WERI-Rb-1 (cell line): ENCODE measurements around the gene MPPED2.

Experiments used
- DNase-seq: peaks from one replicate; pipeline ENCODE4 v3.0.0-alpha.2; 2020
- H3K27ac ChIP-seq: fragments of 250-450 bp; sonication (Bioruptor Pico); 2 replicates; pipeline ENCODE4 v1.5.1; 2020; ENCODE audit warnings: mild to moderate bottlenecking, moderate library complexity
- H3K27me3 ChIP-seq: fragments of 250-450 bp; sonication (Bioruptor Pico); 2 replicates; pipeline ENCODE4 v1.5.1; 2021; ENCODE audit warnings: mild to moderate bottlenecking, low read depth, moderate library complexity; ENCODE audit not compliant: insufficient read depth, severe bottlenecking
- H3K36me3 ChIP-seq: fragments of 250-450 bp; sonication (Bioruptor Pico); 2 replicates; pipeline ENCODE4 v1.5.1; 2020; ENCODE audit warnings: mild to moderate bottlenecking, moderate library complexity
- H3K4me3 ChIP-seq: 2 replicates; pipeline ENCODE4 v1.5.1; 2011; ENCODE audit warnings: low read depth, mild to moderate bottlenecking, control low read depth, low read length
- H3K9me3 ChIP-seq: fragments of 250-450 bp; sonication (Bioruptor Pico); 2 replicates; pipeline ENCODE4 v1.5.1; 2021; ENCODE audit warnings: mild to moderate bottlenecking, moderate library complexity; ENCODE audit not compliant: severe bottlenecking
- TF ChIP-seq, protein P1 (sequence below): IDR thresholded peaks from 2 replicates; pipeline ENCODE4 v1.5.1; 2011; ENCODE audit warnings: low read depth, mild to moderate bottlenecking, control low read depth, inconsistent platforms, low read length

The MPPED2 gene

DNA sequence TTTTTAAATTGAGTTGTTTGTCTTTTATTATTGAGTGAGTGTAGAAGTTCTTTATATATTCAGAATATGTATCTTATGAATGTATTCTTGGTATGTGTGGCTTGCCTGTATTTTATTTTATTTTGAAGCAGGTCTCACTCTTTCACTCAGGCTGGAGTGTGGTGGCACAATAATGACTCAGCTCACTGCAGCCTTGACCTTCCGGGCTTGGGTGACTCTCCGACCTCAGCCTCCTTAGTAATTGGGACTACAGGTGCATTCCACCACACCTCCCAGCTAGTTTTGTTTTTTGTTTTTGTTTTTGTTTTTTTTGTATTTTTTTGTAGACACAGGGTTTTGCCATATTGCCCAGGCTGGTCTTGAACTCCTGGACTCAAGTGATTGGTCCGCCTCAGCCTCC, 24.5 kb upstream of the MPPED2 start:
- no peaks in the 10 kb centered on the region for H3K27me3 ChIP-seq
- H3K4me3 ChIP-seq = no peak overlapping the region
- no peaks in the 10 kb centered on the region for H3K9me3 ChIP-seq
- H3K27ac ChIP-seq = no peak overlapping the region
- TF ChIP-seq, protein P1, sequence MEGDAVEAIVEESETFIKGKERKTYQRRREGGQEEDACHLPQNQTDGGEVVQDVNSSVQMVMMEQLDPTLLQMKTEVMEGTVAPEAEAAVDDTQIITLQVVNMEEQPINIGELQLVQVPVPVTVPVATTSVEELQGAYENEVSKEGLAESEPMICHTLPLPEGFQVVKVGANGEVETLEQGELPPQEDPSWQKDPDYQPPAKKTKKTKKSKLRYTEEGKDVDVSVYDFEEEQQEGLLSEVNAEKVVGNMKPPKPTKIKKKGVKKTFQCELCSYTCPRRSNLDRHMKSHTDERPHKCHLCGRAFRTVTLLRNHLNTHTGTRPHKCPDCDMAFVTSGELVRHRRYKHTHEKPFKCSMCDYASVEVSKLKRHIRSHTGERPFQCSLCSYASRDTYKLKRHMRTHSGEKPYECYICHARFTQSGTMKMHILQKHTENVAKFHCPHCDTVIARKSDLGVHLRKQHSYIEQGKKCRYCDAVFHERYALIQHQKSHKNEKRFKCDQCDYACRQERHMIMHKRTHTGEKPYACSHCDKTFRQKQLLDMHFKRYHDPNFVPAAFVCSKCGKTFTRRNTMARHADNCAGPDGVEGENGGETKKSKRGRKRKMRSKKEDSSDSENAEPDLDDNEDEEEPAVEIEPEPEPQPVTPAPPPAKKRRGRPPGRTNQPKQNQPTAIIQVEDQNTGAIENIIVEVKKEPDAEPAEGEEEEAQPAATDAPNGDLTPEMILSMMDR = no peak
- DNase-seq = no peak
- H3K36me3 ChIP-seq = no peaks in the 10 kb centered on the region

- no peak overlapping the region for H3K27ac ChIP-seq
- TF ChIP-seq, protein P1 = no peak
- H3K9me3 ChIP-seq = no peaks in the 10 kb centered on the region
- no peaks in the 10 kb centered on the region for H3K27me3 ChIP-seq
- H3K4me3 ChIP-seq = no peak overlapping the region
- no peaks in the 10 kb centered on the region for H3K36me3 ChIP-seq
- no peak for DNase-seq
Measured at GRCh38 chr11:30608534-30608933, 22.4 kb upstream of the MPPED2 start.

- H3K27ac ChIP-seq = no peak overlapping the region
- no peaks in the 10 kb centered on the region for H3K9me3 ChIP-seq
- no peak overlapping the region for H3K4me3 ChIP-seq
- no peaks in the 10 kb centered on the region for H3K27me3 ChIP-seq
- DNase-seq = no peak
- TF ChIP-seq, protein P1 = no peak
- no peaks in the 10 kb centered on the region for H3K36me3 ChIP-seq
Measured at GRCh38 chr11:30605036-30605605, 19.0 kb upstream of the MPPED2 start.

GRCh38 chr11:30603357-30603756, 17.2 kb upstream of the MPPED2 start:
- TF ChIP-seq, protein P1 = no peak
- Histone ChIP-seq H3K4me3 (no peak overlapping the region), H3K27ac (no peak overlapping the region), H3K36me3 (no peaks in the 10 kb centered on the region), H3K9me3 (no peaks in the 10 kb centered on the region), H3K27me3 (no peaks in the 10 kb centered on the region)
- DNase-seq = no peak

- DNase-seq = no peak
- TF ChIP-seq, protein P1 = no peak
- H3K27ac ChIP-seq = no peak overlapping the region
Measured at GRCh38 chr11:30596832-30597231, 10.7 kb upstream of the MPPED2 start.

GRCh38 chr11:30595934-30596333, 9.8 kb upstream of the MPPED2 start:
- Histone ChIP-seq H3K4me3 (no peak overlapping the region), H3K27me3 (no peaks in the 10 kb centered on the region), H3K27ac (no peak overlapping the region), H3K9me3 (no peaks in the 10 kb centered on the region), H3K36me3 (no peaks in the 10 kb centered on the region)
- TF ChIP-seq, protein P1 = no peak
- DNase-seq = no peak

More at GRCh38 chr11:30596832-30597231, 10.7 kb upstream of the MPPED2 start:
- Histone ChIP-seq H3K9me3 (no peaks in the 10 kb centered on the region), H3K27me3 (no peaks in the 10 kb centered on the region), H3K4me3 (no peak overlapping the region), H3K36me3 (no peaks in the 10 kb centered on the region)
